ENCODE results near the gene KLHL22.
"Not testable (repeated sequence)": the region's sequence is repeated elsewhere in the genome, so short reads cannot be mapped to it uniquely, and the experiment has no call there.

- not testable (repeated sequence) for TF ChIP-seq CTCF, POLR2A, POLR2AphosphoS5 (IDR thresholded peaks at IDR 0.05)
Measured at GRCh38 chr22:20478059-20478458, 17.5 kb downstream of the KLHL22 start.
